Measurements from ENCODE around the gene MAPK1IP1L.
"Not testable (repeated sequence)": the region's sequence is repeated elsewhere in the genome, so short reads cannot be mapped to it uniquely, and the experiment has no call there.

The MAPK1IP1L gene

DNA sequence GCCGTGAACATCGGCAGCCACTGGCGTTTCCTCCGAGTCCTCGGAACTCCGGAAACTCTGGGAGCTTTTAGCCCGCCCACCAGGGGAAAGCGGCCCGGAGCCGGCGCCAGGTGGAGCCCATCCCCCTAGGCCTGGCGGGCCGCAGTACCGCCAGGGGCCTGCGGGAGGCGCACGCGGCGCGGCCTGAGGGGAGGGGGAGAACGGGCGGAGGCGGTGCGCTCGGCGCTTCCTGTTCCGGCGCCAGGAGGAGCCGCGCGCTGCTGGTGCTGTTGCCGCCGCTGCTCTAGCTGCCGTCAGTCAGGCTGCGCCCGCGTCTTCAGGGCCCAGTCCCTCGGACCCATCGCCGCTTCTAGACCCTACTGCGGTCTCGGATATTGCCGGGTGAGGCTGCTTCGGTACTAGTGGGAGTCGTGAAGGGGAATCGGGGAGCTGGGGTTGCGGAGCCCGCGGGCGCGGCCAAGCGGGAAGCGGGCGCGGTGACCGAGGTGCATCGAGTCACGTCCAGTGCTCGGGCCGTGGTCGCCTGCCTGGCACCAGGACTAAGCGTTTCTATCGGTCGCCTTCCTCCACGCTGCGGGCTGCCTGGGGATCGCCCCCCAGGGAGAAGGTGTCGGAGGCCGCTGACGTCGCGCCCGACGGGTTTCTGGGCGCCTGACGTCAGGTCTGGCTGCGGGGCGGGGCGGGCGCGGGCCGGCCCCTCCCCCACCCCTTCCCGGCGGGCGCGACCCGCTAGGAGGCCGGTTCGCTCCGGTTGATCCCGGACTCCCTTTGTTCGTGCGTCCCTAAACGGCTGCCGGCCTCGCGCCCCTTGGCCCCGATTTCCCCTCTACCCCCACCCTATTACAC, at the start of gene MAPK1IP1L:
Gene MAPK1IP1L (plus strand): TSS at position 225 of the 846 bp plus-strand sequence. CDS start 10,037 bp downstream, outside the sequence.
- DNase-seq (ENCODE audit: low read depth): peak; percentile 85

DNA sequence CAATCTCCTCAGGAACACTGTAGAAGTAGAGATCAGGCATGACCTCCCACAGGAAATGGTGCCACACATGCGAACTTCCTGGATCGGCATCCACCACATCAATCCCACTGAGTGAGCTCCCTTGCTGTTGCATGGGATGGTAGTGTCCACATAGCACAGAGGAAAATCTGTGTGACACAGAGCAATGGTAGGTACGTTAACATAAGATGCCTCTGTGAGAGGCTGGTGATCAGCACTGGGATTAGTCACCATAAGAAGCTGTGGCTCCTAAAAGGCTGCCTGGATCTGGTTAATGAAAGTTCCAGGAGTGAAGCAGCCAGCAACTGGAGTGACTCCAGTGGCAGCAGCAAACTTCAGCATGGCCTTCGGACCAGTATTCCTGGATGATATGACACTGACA, 46.4 kb upstream of the MAPK1IP1L start:
- no peak for DNase-seq (ENCODE audit: low read depth)

DNA sequence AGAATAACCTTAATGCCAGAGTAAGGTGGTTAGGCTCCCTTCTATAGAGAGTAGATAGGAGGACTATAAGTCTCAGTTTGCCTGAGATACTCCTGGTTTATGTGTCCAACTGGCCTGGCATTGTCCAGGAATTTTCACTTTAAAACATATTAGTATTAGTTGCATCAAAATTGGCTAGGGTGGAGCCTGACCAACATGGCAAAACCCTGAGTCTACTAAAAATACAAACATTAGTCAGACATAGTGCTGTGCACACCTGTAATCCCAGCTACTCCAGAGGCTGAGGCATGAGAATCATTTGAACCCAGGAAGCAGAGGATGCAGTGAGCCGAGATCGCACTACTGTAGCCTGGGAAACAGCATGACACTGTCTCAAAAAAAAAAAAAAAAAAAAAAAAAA, 36.4 kb upstream of the MAPK1IP1L start:
- DNase-seq (ENCODE audit: low read depth): no peak

DNA sequence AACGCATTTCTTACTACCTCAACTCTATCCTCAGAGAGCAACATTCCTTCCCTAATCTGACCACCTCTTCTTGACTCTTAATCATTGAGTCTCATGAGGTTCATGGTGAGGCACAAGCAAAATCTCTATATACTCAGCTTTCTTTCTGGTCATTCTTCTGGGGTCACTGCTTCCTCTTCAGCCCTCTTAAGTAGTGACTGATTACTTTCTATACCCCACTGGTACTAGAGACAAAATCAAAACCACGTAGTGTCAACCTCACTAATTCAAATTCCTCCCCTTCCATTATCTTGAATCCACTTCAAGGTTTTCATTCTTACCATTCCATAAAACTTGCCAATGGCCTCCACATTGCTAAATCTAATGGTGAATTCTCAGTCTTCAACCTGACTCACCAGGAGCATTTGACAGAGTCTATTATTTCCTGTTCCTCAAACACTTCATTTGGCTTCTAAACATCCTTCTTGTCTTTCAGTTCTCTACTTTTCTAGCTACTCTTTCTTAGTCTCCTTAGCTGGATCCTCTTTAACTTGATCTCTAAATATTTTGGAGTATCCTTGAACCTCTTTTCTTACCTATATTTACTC, 31.4 kb upstream of the MAPK1IP1L start:
- no peak for DNase-seq (ENCODE audit: low read depth)

DNA sequence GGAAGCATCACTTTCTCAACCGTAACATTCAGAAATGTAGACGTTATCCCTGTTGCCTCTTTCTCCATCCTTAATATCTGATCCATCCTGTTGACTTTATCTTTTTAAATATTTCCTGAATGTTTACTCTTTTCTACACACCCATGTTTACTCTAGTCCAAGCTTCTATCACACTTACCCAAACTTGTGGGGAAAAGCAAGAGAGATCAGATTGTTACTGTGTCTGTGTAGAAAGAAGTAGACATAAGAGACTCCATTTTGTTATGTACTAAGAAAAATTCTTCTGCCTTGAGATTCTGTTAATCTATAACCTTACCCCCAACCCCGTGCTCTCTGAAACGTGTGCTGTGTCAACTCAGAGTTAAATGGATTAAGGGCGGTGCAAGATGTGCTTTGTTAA, 27.1 kb upstream of the MAPK1IP1L start:
- not testable (repeated sequence) for DNase-seq (ENCODE audit: low read depth)

DNA sequence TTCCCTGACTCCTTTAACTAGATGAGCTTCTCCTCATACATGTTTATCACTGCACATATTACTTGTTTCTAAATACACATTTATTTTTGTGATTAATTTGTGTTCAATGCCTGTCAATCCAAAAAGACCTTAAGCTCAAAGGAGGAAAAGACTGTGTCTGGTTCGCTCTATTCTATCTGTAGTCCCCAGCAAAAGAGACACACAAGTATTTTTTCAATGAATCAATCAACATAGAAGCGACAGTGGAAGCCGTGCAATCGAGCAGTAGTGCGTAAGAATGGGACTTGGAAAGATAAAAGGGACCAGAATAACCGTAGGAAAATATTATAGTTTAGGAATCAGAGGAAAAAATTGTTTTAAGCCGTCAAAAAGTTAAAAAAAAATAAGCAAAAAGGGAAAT, 25.5 kb upstream of the MAPK1IP1L start:
- no peak for DNase-seq (ENCODE audit: low read depth)

DNA sequence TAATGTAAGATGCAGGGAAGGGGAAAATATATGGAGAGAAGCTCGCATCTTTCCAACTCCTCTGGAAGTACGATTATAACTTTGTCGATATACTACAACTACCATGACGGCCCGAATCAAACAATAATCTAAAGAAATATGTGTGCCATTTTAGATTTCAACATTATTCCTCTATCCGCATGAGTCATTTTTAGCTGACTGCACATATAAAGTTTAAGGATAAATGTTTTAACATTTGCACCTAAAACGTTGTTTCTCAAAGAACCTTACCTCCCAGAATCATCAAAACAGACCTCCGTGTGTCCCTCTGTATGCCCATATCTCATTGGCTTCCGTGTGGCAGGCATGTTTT, 25.0 kb upstream of the MAPK1IP1L start:
- no peak for DNase-seq (ENCODE audit: low read depth)

DNA sequence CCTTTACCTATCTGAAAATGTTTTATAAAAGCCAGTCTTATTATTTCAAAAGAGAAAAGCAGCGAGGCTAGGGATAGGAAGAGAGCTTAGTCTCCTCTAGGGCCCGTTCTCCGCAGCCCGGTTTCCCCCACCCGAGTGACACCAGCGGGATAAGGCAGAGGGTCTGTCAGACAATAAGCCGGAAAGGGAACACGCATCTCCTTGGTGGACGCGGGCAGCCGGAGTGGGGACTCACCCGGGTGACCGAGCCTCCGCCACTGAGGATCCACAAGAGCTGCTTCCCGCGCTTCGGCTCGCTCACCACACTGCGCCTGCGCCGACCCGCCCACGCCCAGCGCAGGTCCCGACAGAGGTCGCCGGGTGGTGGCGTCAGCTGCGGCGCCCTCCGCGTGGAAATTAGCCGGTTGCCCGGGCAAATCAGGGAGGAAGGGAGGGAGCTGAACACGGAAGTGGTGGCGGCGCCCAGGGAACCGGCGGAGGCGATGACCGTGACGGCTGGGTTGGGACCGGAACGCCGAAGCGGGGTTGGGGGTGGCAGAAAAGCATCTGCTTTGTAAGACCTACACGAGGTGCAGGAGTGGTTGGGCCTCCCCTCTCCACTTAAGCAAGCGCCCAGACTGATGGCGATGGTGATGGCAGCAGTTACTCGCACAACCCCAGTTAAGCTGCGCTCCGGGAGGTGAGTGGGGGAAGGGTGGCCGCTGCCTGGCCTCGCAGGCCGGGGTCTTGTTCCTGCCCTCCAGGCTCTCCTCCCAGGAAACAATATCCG, 24.5 kb upstream of the MAPK1IP1L start, which contains the start of the genes SOCS4 and WDHD1:
Gene SOCS4 (plus strand): TSS at position 444 of the 769 bp plus-strand sequence. CDS start 15,806 bp downstream, outside the sequence.
Gene WDHD1 (minus strand): TSS at position 307 of the 769 bp plus-strand sequence. CDS start 312 bp downstream, outside the sequence.
- DNase-seq (ENCODE audit: low read depth): peak; percentile 86

DNA sequence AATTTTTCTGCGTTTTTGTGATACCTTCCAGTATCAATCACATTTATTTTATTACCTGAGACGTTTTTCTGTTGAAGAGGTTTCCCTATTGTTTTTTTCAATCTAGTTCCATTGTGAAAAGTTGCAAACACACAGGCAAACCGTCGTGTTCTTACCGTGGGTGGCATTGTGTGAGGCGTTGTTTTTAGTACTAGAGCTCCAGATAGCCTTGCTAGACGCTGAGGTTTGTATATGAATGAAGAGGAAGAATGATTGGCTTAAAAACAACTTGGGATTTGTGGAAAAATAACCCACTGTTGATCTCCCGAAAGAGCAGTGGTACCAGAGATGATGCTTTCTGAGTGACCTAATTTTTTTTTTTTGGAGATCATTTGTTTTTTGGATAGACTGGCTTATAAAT, 23.4 kb upstream of the MAPK1IP1L start:
- DNase-seq (ENCODE audit: low read depth): no peak

DNA sequence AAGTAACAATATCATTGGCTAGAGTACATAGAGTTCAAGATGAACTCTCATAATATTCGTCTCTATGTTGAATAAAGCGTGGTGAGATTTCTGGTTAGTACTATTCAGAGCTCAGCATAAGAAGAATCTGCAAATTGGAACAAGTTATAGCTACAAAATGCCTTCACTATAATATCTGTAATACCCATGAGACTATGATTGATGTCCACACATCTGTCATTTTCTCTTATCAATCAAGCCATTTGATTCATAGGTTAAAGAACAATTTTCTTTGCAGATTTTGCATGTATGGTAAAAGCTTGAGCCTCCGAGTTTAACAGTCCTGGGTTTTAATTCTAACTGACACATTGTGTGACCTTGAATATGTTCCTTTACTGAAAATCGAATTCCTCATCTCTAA, 23.0 kb upstream of the MAPK1IP1L start:
- no peak for DNase-seq (ENCODE audit: low read depth)

DNA sequence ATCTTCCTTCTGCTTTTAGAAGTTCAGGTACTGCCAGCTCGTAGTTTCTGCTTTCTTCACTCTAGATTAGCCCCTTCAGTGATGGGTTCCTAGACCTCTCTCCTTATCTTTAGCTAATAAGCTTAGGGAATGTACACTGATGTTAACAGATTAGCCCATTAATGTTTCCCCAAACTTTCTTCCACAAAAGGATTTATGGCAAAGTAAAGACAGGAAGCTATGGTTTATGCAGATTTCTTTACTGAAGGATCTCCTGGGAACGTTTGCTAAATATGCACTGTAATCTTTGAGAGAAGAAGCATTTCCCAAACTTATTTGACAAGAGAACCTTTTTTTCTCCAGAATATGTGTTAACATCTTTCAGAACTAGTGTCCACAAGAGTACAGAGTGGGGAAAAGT, 20.3 kb upstream of the MAPK1IP1L start:
- no peak for DNase-seq (ENCODE audit: low read depth)

DNA sequence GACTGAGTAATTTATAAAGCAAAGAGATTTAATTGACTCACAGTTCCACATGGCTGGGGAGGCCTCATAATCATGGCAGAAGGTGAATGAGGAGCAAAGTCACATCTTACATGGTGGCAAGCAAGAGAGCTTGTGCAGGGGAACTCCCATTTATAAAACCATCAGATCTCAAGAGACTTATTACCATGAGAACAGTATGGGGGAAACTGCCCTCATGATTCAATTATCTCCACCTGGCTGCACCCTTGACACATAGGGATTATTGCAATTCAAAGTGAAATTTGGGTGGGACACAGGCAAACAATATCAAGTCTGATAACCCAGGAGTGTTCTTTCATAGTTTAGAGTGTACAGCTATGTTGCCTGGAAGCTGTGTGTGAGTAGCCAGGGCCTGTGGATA, 13.5 kb upstream of the MAPK1IP1L start:
- DNase-seq (ENCODE audit: low read depth): not testable (repeated sequence)

DNA sequence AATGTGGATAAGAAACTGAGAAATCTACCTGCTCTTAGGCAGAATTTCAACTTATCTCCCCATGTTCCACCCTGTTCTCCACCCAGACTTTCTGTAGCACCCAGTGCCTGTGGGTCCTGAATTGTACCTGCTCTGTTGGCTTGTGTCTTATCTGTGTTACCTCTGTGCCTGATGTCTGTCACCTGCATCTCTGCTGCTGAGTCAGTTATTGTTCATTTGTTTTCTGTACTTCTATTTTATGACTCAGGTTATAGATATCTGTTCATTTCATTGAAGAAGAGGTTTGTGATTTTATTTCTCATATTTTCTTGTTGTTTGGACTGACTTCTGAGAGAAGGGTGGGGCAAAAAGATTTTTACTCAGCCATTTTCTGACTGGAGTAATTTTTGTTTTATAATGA, 12.7 kb upstream of the MAPK1IP1L start:
- no peak for DNase-seq (ENCODE audit: low read depth)

DNA sequence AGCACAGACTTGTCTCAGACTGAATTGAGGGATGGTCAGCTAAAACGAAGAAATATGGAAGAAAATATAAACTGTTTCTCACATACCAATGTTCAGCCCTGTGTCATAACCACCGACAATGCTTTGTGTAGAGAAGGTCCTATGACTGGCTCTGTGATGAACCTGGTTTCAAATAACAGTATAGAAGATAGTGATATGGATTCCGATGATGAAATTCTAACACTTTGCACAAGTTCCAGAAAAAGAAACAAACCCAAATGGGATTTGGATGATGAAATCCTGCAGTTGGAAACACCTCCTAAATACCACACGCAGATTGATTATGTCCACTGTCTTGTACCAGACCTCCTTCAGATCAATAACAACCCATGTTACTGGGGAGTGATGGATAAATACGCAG, 7.9 kb upstream of the MAPK1IP1L start:
- no peak for DNase-seq (ENCODE audit: low read depth)

DNA sequence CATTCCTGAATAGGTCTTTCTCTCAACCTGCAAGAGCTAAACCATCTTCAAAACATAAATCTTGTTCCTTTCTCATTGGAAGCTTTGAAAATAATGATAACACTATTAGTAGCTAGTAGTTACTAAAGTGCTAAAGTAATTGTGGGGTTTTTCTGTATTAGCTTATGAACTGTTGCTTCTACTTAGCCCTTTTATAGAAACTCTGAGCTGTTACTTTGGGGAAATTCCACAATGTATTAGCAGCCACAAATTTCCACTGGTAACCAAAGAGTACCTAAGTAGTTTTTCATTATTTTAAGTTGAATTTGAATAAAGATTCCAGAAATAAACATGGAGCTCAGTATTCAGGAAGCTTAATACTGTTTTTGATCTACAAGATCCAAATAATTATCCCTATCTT, 6.4 kb upstream of the MAPK1IP1L start:
- no peak for DNase-seq (ENCODE audit: low read depth)

DNA sequence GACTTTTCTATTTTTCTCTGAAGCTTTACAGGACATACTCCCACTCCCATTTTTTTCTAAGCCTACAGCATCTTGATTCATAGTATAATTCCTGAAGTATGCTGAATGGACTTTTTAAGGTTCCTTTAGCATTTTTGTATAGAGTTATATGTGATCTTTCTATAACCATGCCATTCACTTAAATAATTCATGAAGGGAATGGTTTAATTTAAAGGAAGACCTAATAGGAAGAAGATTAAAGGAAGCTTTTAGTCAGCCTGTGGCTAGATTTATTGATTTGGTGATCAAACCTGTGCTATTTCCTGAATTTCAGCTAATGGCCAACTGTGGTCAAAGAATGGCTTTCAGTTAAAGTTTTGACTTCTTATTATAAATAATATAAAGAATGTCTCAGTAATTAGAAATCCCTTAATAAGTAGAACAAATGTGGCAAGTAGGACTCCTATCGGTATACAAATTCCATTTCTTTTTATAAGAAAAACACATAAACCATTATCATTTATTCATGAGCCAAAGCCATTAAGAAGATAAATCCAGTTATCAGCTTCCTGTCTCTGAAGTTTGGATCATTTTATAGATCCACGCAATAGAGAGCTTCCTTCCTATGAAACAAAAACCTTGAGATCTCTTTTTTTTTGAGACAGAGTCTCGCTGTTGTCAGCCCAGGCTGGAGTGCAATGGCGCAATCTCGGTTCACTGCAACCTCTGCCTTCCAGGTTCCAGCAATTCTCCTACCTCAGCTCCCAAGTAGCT, 4.0 kb upstream of the MAPK1IP1L start:
- no peak for DNase-seq (ENCODE audit: low read depth)

DNA sequence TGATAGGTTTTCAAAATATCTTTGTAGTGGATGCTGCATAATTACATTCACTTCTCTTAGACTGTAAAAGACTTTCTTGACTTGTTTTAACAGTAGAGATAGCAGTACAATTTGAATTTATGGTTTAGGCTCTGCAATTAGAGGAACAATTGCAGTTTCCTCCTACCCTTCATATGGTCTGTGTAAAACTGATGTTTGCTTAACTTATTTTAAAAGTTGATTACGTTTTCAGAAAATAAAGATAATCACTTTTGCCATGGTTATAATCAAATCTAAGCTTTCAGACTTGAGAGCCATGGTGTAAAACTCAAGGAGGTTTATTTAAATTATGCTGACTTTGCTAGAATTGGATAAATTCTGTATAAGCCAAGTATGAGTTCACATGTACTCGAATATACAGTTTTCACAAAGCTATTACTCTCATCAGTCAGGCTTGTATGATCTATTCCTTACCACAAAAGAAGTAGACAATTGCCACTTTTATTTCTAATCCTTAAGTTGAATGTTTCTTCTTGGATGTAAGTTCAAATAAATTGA, 2.5 kb upstream of the MAPK1IP1L start:
- no peak for DNase-seq (ENCODE audit: low read depth)

DNA sequence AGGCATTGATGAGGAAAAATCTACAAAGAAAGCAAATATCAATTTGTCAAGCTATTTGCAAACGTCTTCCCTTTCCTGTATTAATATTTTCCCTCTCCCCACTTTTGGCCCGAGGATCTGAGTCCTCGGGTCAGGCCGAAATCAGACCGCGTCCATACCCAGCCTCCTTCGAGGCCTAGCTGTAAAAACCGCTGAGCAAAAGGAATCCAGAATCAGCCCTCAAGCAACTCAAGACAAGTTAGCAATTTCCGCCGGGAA, 353 bp upstream of the MAPK1IP1L start:
- no peak for DNase-seq (ENCODE audit: low read depth)

DNA sequence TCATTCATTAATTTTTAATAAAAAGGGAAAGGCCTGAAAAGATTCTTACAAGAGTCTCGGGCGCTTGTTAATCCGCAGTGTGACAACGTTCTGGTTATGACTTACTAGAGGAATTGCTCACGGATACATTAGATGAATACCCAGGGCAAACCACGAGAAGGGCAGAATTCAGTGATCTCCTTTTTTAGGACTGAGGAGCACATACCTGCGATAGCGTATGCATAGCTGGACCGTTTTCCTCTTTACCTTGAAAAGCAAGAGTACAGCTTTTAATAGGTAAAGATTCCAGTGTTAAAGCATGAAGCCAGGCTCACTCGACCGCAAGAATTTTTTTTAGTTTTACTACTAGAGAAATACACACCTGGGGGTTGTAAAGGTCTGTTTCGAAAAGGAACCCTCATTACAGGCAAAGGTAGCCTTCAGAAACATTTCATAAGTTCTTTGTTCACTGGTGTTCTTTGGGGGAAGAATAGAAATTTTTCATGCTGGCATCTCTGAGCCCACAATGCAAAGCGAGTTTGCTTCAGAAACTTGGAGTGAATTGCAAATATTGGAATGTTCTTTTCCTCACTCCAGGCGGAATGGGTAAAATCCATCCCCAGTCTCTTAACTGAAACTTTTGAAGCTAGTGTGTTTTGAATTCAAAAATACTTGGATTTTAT, 953 bp downstream of the MAPK1IP1L start:
- DNase-seq (ENCODE audit: low read depth): no peak

DNA sequence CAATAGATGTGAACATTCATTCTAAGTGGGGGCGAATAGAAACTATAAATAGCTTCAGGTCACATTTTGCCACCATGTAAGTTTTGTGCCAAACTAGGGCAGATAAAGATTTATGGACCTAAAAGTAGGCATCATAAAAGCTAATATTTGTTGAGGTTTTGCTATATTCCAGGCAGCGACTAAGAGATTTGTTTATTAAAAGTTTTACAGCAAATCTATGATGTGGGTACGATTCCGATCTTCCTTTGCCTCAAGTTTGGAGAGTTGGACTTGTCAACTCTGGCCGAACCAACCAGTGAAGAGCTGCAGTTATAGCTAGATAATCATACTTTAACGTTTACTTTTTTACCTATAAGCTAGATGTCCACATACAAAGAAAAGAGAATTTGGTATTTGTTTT, 1.6 kb downstream of the MAPK1IP1L start:
- DNase-seq (ENCODE audit: low read depth): no peak

DNA sequence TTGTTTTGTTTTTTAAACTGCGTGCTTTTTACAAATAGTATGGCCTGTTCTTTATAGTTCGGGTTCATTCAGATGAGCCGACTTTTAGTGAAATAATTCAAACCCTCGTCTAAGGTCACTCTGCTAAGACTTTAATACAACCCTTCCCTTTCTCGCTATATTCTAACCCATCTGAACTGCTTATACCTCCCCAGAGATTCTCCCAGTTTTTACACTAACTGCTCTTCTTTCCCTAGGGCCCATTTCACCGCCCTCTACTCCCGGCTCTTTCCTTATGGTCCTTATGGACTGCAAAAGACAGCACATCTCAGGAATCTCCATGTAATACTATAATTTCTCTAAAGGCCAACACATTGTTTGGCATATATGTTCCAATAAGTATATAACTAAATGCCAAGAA, 2.1 kb downstream of the MAPK1IP1L start:
- DNase-seq (ENCODE audit: low read depth): no peak

DNA sequence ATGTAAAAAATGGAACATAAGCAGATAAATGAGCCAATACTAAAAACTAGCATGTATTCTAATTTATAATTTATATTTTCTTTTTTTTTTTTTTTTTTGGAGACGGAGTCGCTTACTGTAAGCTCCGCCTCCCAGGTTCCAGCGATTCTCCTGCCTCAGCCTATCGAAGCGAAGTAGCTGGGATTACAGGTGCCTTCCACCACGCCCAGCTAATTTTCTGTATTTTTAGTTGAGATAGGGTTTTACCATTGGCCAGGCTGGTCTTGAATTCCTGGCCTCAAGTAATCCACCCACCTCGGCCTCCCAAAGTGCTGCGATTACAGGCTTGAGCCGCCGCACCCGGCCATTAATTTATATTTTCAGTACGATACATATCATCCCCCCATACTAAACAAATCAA, 2.7 kb downstream of the MAPK1IP1L start:
- DNase-seq (ENCODE audit: low read depth): no peak
